IMR-90 (cell line): ENCODE measurements around the gene HSPA12A. TPM values are rescaled to one million over a fixed set of nuclear protein-coding genes. Genes with fewer than 3 reads are reported as not detected.
A peak's percentile ranks its signal among the peaks of the same experiment; 100 is the strongest.

Experiments
- ATAC-seq: fragments of 200-7000 bp; cut with Tn5 transposase; 2 replicates; pipeline ENCODE4 v1.9.1; 2020; ENCODE audit warnings: low read depth, mild to moderate bottlenecking, moderate library complexity
- BruUV-seq: library from RNA; stranded (reverse); fragments of 400-500 nt; replicated peaks from 2 replicates; lab custom pipeline; 2021; lab: Mats Ljungman, UMichigan
- CTCF ChIA-PET: fragments of 300-600 bp; formaldehyde crosslinking; extraction: SDS; loops from one replicate; lab custom pipeline; 2021; ENCODE audit warnings: antibody characterized with exemption; lab: Yijun Ruan, JAX
- POLR2A ChIA-PET: fragments of 300-600 bp; sonication (Branson Sonifier 250); formaldehyde crosslinking; loops from one replicate; lab custom pipeline; 2022; ENCODE audit warnings: antibody characterized with exemption; ENCODE audit not compliant: unreplicated experiment; lab: Charles Lee
- DNase-seq: peaks from one replicate; pipeline ENCODE4 v3.0.0; 2013
- H2AFZ ChIP-seq: replicated peaks from 2 replicates; pipeline ENCODE3; 2013; ENCODE audit warnings: low read length, mild to moderate bottlenecking; ENCODE audit not compliant: poor library complexity
- H2AK5ac ChIP-seq: 2 replicates; pipeline ENCODE4 v1.6.1; 2013; ENCODE audit warnings: low read depth, low read length, inconsistent platforms
- H2AK9ac ChIP-seq: replicated peaks from 2 replicates; pipeline ENCODE3; 2013; ENCODE audit warnings: mild to moderate bottlenecking, low read depth, low read length, moderate library complexity; ENCODE audit not compliant: poor library complexity
- H2BK120ac ChIP-seq: 2 replicates; pipeline ENCODE4 v1.6.1; 2013; ENCODE audit warnings: low read depth, low read length, inconsistent platforms
- H2BK15ac ChIP-seq: 3 replicates; pipeline ENCODE4 v1.6.1; 2013; ENCODE audit warnings: low read depth, low read length, inconsistent platforms
- H2BK20ac ChIP-seq: 2 replicates; pipeline ENCODE4 v1.6.1; 2013; ENCODE audit warnings: low read depth, mild to moderate bottlenecking, inconsistent platforms, low read length, moderate library complexity
- H2BK5ac ChIP-seq: 2 replicates; pipeline ENCODE4 v1.6.1; 2013; ENCODE audit warnings: mild to moderate bottlenecking, low read depth, low read length, inconsistent platforms; ENCODE audit not compliant: poor library complexity, severe bottlenecking
- H3K14ac ChIP-seq: replicated peaks from 2 replicates; pipeline ENCODE4 v1.6.1; 2013; ENCODE audit warnings: low read depth, low read length, inconsistent platforms
- H3K18ac ChIP-seq: 2 replicates; pipeline ENCODE4 v1.6.1; 2013; ENCODE audit warnings: low read depth, low read length, control low read depth
- H3K23ac ChIP-seq: 2 replicates; pipeline ENCODE4 v1.6.1; 2013; ENCODE audit warnings: low read depth, low read length, inconsistent platforms
- H3K27ac ChIP-seq: 2 replicates; pipeline ENCODE4 v1.5.1; 2013; ENCODE audit warnings: mild to moderate bottlenecking, control low read depth, low read length; ENCODE audit not compliant: insufficient read depth
- H3K27me3 ChIP-seq: 2 replicates; pipeline ENCODE4 v1.6.1; 2013; ENCODE audit warnings: low read length; ENCODE audit not compliant: control insufficient read depth, insufficient read depth
- H3K36me3 ChIP-seq: 2 replicates; pipeline ENCODE4 v1.6.1; 2013; ENCODE audit warnings: low read length, mixed read lengths; ENCODE audit not compliant: control insufficient read depth, insufficient read depth
- H3K4ac ChIP-seq: 2 replicates; pipeline ENCODE4 v1.6.1; 2013; ENCODE audit warnings: low read depth, low read length, inconsistent platforms
- H3K4me1 ChIP-seq: 2 replicates; pipeline ENCODE4 v1.6.1; 2013; ENCODE audit warnings: low read length, mixed read lengths; ENCODE audit not compliant: control insufficient read depth, insufficient read depth
- H3K4me2 ChIP-seq: 2 replicates; pipeline ENCODE4 v1.6.1; 2013; ENCODE audit warnings: low read depth, mild to moderate bottlenecking, control low read depth, low read length, moderate library complexity
- H3K4me3 ChIP-seq: 2 replicates; pipeline ENCODE4 v1.5.1; 2013; ENCODE audit warnings: low read depth, mild to moderate bottlenecking, control low read depth, low read length, moderate library complexity; ENCODE audit not compliant: insufficient read depth
- H3K56ac ChIP-seq: 2 replicates; pipeline ENCODE4 v1.6.1; 2013; ENCODE audit warnings: low read length, inconsistent platforms; ENCODE audit not compliant: insufficient read depth; ENCODE audit errors: extremely low read depth
- H3K79me1 ChIP-seq, 2 experiments: 2 replicates each; pipeline ENCODE4 v1.6.1; 2013; ENCODE audit warnings: low read length in 2 of 2, inconsistent platforms in 1 of 2, low read depth in 1 of 2
- H3K9ac ChIP-seq: 2 replicates; pipeline ENCODE4 v1.6.1; 2013; ENCODE audit warnings: low read depth, low read length, control low read depth
- H3K9me1 ChIP-seq: 2 replicates; pipeline ENCODE4 v1.6.1; 2013; ENCODE audit warnings: low read length, inconsistent platforms; ENCODE audit not compliant: insufficient read depth
- H3K9me3 ChIP-seq: 2 replicates; pipeline ENCODE4 v1.6.1; 2013; ENCODE audit warnings: low read length; ENCODE audit not compliant: control insufficient read depth, insufficient read depth
- H4K20me1 ChIP-seq: 2 replicates; pipeline ENCODE4 v1.6.1; 2013; ENCODE audit warnings: low read length, inconsistent platforms; ENCODE audit not compliant: insufficient read depth
- H4K5ac ChIP-seq: 2 replicates; pipeline ENCODE4 v1.6.1; 2013; ENCODE audit warnings: mild to moderate bottlenecking, low read depth, low read length, control low read depth
- H4K8ac ChIP-seq, 2 experiments: 2 replicates each; pipeline ENCODE4 v1.6.1; 2013; ENCODE audit warnings: low read depth in 2 of 2, low read length in 2 of 2, control low read depth in 1 of 2, inconsistent platforms in 1 of 2
- H4K91ac ChIP-seq: 2 replicates; pipeline ENCODE4 v1.6.1; 2013; ENCODE audit warnings: low read depth, low read length, inconsistent platforms; ENCODE audit not compliant: insufficient read depth
- BHLHE40 ChIP-seq: fragments of 150-350 bp; IDR thresholded peaks from 2 replicates; pipeline ENCODE4 v1.6.1; 2016; ENCODE audit warnings: mild to moderate bottlenecking, low read depth, low read length
- CEBPB ChIP-seq: IDR thresholded peaks from 2 replicates; pipeline ENCODE4 v1.6.1; 2012; ENCODE audit warnings: low read depth, low read length, improper control_type of control experiment
- CHD1 ChIP-seq: IDR thresholded peaks from 2 replicates; pipeline ENCODE4 v1.6.1; 2012; ENCODE audit warnings: low read depth, low read length, improper control_type of control experiment
- CTCF ChIP-seq: conservative IDR thresholded peaks from 2 replicates; pipeline ENCODE4 v1.5.1; 2012; ENCODE audit warnings: mild to moderate bottlenecking, low read depth, low read length, improper control_type of control experiment
- FOS ChIP-seq: fragments of 150-350 bp; IDR thresholded peaks from 2 replicates; pipeline ENCODE4 v1.6.1; 2016; ENCODE audit warnings: low read depth, low read length
- MAFK ChIP-seq: IDR thresholded peaks from 2 replicates; pipeline ENCODE4 v1.6.1; 2012; ENCODE audit warnings: low read depth, low read length, improper control_type of control experiment
- POLR2A ChIP-seq: IDR thresholded peaks from 2 replicates; pipeline ENCODE4 v1.6.1; 2012; ENCODE audit warnings: mild to moderate bottlenecking, low read depth, low read length
- RAD21 ChIP-seq: IDR thresholded peaks from 2 replicates; pipeline ENCODE4 v1.6.1; 2012; ENCODE audit warnings: low read length, improper control_type of control experiment
- RFX5 ChIP-seq: IDR thresholded peaks from 2 replicates; pipeline ENCODE4 v1.8.0; 2012; ENCODE audit warnings: low read depth, mild to moderate bottlenecking, low read length, moderate library complexity
- SMC3 ChIP-seq: fragments of 150-350 bp; IDR thresholded peaks from 2 replicates; pipeline ENCODE4 v1.6.1; 2016; ENCODE audit warnings: low read depth, mild to moderate bottlenecking, antibody characterized with exemption, low read length, moderate library complexity
- WGBS, 2 experiments: methylation state at CpG; one replicate each; pipeline versions ENCODE4 v1.1.5 to v1.1.7; 2013; ENCODE audit warnings: missing lambda C conversion rate in 2 of 2; ENCODE audit not compliant: insufficient read length in 1 of 2; ENCODE audit errors: extremely low coverage in 2 of 2; 5-methylcytosine and 5-hydroxymethylcytosine counted together
- dilution Hi-C: fragments of 300-500 bp; cut with HindIII; formaldehyde crosslinking; loops from one replicate; pipeline ENCODE4 v1.14.3; 2018; ENCODE audit warnings: low sequenced_read_pairs; ENCODE audit not compliant: unreplicated experiment
- in situ Hi-C: fragments of 300-500 bp; cut with MboI; formaldehyde crosslinking; loops from 3 replicates; pipeline ENCODE4 v1.14.3; 2019; ENCODE audit warnings: low sequenced_read_pairs, inconsistent platforms, mixed read lengths
- intact Hi-C: fragments of 100-400 bp; cut with micrococcal nuclease; formaldehyde crosslinking; loops from 2 replicates; pipeline ENCODE4 v1.10.0; 2022
- polyA plus RNA-seq, 3 experiments: library from polyadenylated mRNA; depleted of rRNA; stranded (reverse); fragments of >200 nt; gene quantifications; 2 replicates each; pipeline ENCODE4 v1.2.3, GENCODE V29; 2012; ENCODE audit warnings: low replicate concordance in 1 of 3
- total RNA-seq: library from RNA; depleted of rRNA; stranded (reverse); fragments of >200 nt; gene quantifications from 2 replicates; pipeline ENCODE4 v1.2.3, GENCODE V29; 2012

HSPA12A gene
- total and polyA plus RNA-seq, 2 of the 4 experiments (the other 2 are of a cell fraction): 16.1 to 16.7 TPM

GRCh38 chr10:116690356-116691322, 51.7 kb downstream of the HSPA12A start:
- H3K27me3 ChIP-seq: no peaks in the 10 kb centered on the region
- H4K91ac ChIP-seq: no peak overlapping the region
- H3K4me2 ChIP-seq: no peak overlapping the region
- dilution Hi-C loops: loop anchor here (25.0 kb wide), 1 partner anchor 97 kb away; no protein-coding TSS in a partner anchor
- WGBS, 2 experiments: 57% methylated on average over 9 of the region's 17 CpGs; no CpG with 5 or more reads in 1 of the 2 experiments
- DNase-seq (peak; percentile 28), ATAC-seq (no peak)
- H2AK9ac ChIP-seq: no peak overlapping the region
- H2AFZ ChIP-seq: no peak overlapping the region
- H3K9me1 ChIP-seq: peaks cover 9% of the 10 kb centered on the region
- H3K4me3 ChIP-seq: no peak overlapping the region
- H3K9ac ChIP-seq: no peak overlapping the region
- no peak overlapping the region for H2BK120ac ChIP-seq
- 0 out of 4 replicates have a peak, but pooled peaks cover 0 to 3% of the 10 kb centered on the region in 2 experiments for H3K79me1 ChIP-seq
- H3K36me3 ChIP-seq: no peaks in the 10 kb centered on the region
- POLR2A ChIA-PET: no interaction called here
- CTCF ChIA-PET: interaction anchor here (0.6 to 4.9 kb wide), 5 partner anchors 13 to 510 kb away, joined by 3 to 39 read pairs (median 4); no protein-coding TSS in a partner anchor
- no peaks in the 10 kb centered on the region for H3K9me3 ChIP-seq
- no TSS peak for BruUV-seq
- no peak overlapping the region for H2BK5ac ChIP-seq
- no peak overlapping the region for H4K5ac ChIP-seq
- H3K4ac ChIP-seq: no peak overlapping the region
- 0 out of 2 replicates have a peak, but pooled peaks have one; percentile 23 for TF ChIP-seq CTCF
- TF ChIP-seq RFX5: no peak
- peak; percentile 32; the same call in 1 of the 2 replicates for TF ChIP-seq RAD21
- TF ChIP-seq SMC3: peak; percentile 33; the same call in 1 of the 2 replicates
- TF ChIP-seq MAFK: no peak
- TF ChIP-seq CHD1: no peak
- no peak for TF ChIP-seq FOS
- no peak for TF ChIP-seq BHLHE40
- no peak for TF ChIP-seq CEBPB
- no peak for TF ChIP-seq POLR2A
- in situ Hi-C loops: no loop called here
- H3K18ac ChIP-seq: no peak overlapping the region
- no peak overlapping the region for H3K14ac ChIP-seq
- no peaks in the 10 kb centered on the region for H4K20me1 ChIP-seq
- intact Hi-C loops: no loop called here
- no peak overlapping the region for H2AK5ac ChIP-seq
- no peak overlapping the region for H2BK15ac ChIP-seq
- H3K56ac ChIP-seq: no peak overlapping the region
- no peak overlapping the region for H3K27ac ChIP-seq
- H4K8ac ChIP-seq: no peak overlapping the region
- no peak overlapping the region for H2BK20ac ChIP-seq
- H3K4me1 ChIP-seq: peaks cover 20% of the 10 kb centered on the region
- H3K23ac ChIP-seq: no peak overlapping the region
